Smooth muscle cell (in vitro differentiated cells): ENCODE results near the gene AP1B1. TPM values are rescaled to one million over a fixed set of nuclear protein-coding genes. Genes with fewer than 3 reads are reported as not detected.

ENCODE experiments used
- DNase-seq: peaks from one replicate; lab custom pipeline; 2025; ENCODE audit not compliant: unreplicated experiment; lab: John Stamatoyannopoulos, UW
- H2AFZ ChIP-seq: fragments of 200-600 bp; sonication (generic); 2 replicates; pipeline ENCODE4 v1.6.0; 2016; ENCODE audit warnings: antibody characterized with exemption, low read depth, mild to moderate bottlenecking
- H3F3A ChIP-seq: fragments of 200-600 bp; sonication (generic); 2 replicates; pipeline ENCODE4 v1.6.0; 2017; ENCODE audit warnings: antibody characterized with exemption, low read depth
- H3K27ac ChIP-seq: fragments of 200-600 bp; sonication (generic); 2 replicates; pipeline ENCODE4 v1.5.1; 2016; ENCODE audit warnings: low read depth, mild to moderate bottlenecking
- H3K27me3 ChIP-seq: fragments of 200-600 bp; sonication (generic); 2 replicates; pipeline ENCODE4 v1.6.1; 2016; ENCODE audit warnings: low read depth, mild to moderate bottlenecking
- H3K36me3 ChIP-seq: fragments of 200-600 bp; sonication (generic); 2 replicates; pipeline ENCODE4 v1.5.1; 2016; ENCODE audit warnings: low read depth
- H3K4me1 ChIP-seq: fragments of 200-600 bp; sonication (generic); 2 replicates; pipeline ENCODE4 v1.5.1; 2016; ENCODE audit warnings: low read depth
- H3K4me2 ChIP-seq: fragments of 200-600 bp; sonication (generic); 2 replicates; pipeline ENCODE4 v1.6.0; 2016; ENCODE audit warnings: mild to moderate bottlenecking
- H3K4me3 ChIP-seq: fragments of 200-600 bp; sonication (generic); 2 replicates; pipeline ENCODE4 v1.5.1; 2016; ENCODE audit warnings: mild to moderate bottlenecking
- H3K79me2 ChIP-seq: fragments of 200-600 bp; sonication (generic); 2 replicates; pipeline ENCODE4 v1.6.0; 2016; ENCODE audit warnings: low read depth, mild to moderate bottlenecking
- H3K9ac ChIP-seq: fragments of 200-600 bp; sonication (generic); 2 replicates; pipeline ENCODE4 v1.6.0; 2016; ENCODE audit warnings: low read depth
- H3K9me3 ChIP-seq: fragments of 200-600 bp; sonication (generic); replicated peaks from 2 replicates; pipeline ENCODE4 v1.5.1; 2016; ENCODE audit warnings: low read depth
- H4K20me1 ChIP-seq: fragments of 200-600 bp; sonication (generic); 2 replicates; pipeline ENCODE4 v1.6.0; 2016; ENCODE audit warnings: low read depth
- WGBS: methylation state at CpG from one replicate; pipeline ENCODE4 v1.1.7; 2016; ENCODE audit warnings: low lambda C conversion rate; 5-methylcytosine and 5-hydroxymethylcytosine counted together
- polyA plus RNA-seq: library from polyadenylated mRNA; unstranded; fragments of >200 nt; fragmentation: Nextera tagmentation; extraction: Ambion mirVana; gene quantifications from 2 replicates; pipeline ENCODE4 v1.2.1, GENCODE V29; 2016
- total RNA-seq: library from RNA; depleted of rRNA; stranded (reverse); fragments of >200 nt; gene quantifications from 2 replicates; pipeline ENCODE4 v1.2.3, GENCODE V29; 2014
- TF ChIP-seq, protein P1 (sequence below): fragments of 200-600 bp; sonication (generic); IDR thresholded peaks from 2 replicates; pipeline ENCODE4 v1.5.1; 2017; ENCODE audit warnings: borderline replicate concordance, mild to moderate bottlenecking, antibody characterized with exemption; ENCODE audit not compliant: insufficient read depth, poor library complexity, severe bottlenecking

Gene AP1B1
- total and polyA plus RNA-seq, 2 experiments from 2014 or later: 30.3 to 38.5 TPM

DNA sequence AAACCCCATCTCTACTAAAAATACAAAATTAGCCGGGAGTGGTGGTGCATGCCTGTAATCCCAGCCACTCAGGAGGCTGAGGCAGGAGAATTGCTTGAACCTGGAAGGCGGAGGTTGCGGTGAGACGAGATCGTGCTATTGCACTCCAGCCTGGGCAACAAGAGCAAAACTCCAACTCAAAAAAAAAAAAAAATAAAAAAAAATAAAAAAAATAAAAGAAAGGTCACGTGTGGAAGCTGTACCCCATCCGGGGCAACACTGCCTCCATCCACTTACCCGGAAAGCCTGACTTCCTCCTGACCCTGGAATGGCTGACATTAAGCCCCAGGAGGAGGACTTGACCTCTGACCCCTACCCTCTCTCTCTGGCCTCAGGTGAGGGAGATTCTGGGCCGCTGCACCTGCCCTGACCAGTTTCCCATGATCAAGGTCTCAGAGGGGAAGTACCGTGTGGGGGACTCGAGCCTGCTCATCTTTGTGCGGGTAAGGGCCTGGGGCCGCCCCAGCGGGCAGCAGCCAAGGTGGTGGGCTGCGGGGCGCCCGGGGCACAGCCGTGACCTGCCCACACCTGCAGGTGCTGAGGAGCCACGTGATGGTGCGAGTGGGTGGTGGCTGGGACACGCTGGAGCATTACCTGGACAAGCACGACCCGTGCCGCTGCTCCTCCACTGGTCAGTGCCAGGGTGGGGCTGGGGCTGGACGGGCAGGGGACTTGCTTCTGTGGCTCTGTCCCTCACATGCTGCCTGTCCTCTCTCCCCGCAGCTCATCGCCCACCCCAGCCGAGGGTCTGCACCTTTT, 78.1 kb downstream of the AP1B1 start:
- Histone ChIP-seq H2AFZ (no peak overlapping the region), H3K79me2 (peaks cover 8% of the 10 kb centered on the region), H3K4me2 (peak overlapping the region; percentile 67), H3K27ac (peak overlapping the region; percentile 62), H3K4me1 (peaks cover 7% of the 10 kb centered on the region), H4K20me1 (peaks cover 9% of the 10 kb centered on the region), H3K4me3 (no peak overlapping the region), H3K36me3 (no peaks in the 10 kb centered on the region), H3F3A (no peaks in the 10 kb centered on the region), H3K9me3 (no peaks in the 10 kb centered on the region), H3K27me3 (peaks cover 24% of the 10 kb centered on the region), H3K9ac (peak overlapping the region; percentile 51)
- 83% methylated on average over 28 of the region's 28 CpGs for WGBS
- no peak for DNase-seq
- TF ChIP-seq, protein P1, sequence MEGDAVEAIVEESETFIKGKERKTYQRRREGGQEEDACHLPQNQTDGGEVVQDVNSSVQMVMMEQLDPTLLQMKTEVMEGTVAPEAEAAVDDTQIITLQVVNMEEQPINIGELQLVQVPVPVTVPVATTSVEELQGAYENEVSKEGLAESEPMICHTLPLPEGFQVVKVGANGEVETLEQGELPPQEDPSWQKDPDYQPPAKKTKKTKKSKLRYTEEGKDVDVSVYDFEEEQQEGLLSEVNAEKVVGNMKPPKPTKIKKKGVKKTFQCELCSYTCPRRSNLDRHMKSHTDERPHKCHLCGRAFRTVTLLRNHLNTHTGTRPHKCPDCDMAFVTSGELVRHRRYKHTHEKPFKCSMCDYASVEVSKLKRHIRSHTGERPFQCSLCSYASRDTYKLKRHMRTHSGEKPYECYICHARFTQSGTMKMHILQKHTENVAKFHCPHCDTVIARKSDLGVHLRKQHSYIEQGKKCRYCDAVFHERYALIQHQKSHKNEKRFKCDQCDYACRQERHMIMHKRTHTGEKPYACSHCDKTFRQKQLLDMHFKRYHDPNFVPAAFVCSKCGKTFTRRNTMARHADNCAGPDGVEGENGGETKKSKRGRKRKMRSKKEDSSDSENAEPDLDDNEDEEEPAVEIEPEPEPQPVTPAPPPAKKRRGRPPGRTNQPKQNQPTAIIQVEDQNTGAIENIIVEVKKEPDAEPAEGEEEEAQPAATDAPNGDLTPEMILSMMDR: no peak

DNA sequence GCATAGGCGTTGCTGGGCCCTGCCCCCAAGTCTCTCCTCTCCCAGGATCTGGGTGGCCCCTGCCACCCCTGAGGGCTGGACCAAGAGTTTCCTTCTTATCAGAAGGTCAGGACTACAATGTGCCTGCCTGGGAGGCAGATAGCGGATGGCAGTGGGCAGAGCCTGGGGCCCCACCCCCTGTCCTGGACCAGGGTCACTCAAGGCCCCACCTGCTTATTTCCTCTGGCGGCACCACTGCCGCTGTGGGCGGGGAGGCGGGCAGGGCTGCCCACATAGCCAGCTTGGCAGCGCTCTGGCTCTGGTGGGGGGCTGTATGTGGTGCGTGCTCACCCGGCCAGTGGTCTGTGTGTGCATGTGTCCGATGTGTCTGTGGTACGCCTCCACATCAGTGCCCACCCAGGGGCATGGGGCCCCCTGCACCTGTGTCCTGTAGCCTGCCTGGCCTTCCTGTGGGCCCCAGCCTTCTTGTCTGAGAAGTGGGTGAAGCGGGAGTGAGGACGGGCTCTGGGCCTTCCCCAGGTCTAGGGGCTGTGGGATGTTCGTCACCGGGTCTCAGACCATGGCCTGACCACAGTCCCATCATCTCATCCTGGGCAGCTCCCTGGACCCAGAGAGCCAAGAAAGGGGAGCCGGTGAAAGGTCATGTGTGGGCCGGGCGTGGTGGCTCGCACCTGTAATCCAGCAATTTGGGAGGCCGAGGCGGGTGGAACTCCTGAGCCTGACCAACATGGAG, 78.9 kb downstream of the AP1B1 start:
- Histone ChIP-seq H3K9me3 (no peaks in the 10 kb centered on the region), H3K36me3 (no peaks in the 10 kb centered on the region), H3K4me1 (peaks cover 7% of the 10 kb centered on the region), H3K79me2 (peaks cover 8% of the 10 kb centered on the region), H3K9ac (no peak overlapping the region), H4K20me1 (peaks cover 9% of the 10 kb centered on the region), H3K4me2 (no peak overlapping the region), H3K27me3 (peaks cover 16% of the 10 kb centered on the region), H2AFZ (no peak overlapping the region), H3F3A (no peaks in the 10 kb centered on the region), H3K27ac (peak overlapping the region; percentile 15), H3K4me3 (no peak overlapping the region)
- TF ChIP-seq, protein P1: no peak
- DNase-seq: no peak
- 95% methylated on average over 20 of the region's 21 CpGs for WGBS

GRCh38 chr22:29308791-29309262, 79.5 kb downstream of the AP1B1 start:
- WGBS: 82% methylated on average over 13 of the region's 13 CpGs
- Histone ChIP-seq H3K36me3 (no peaks in the 10 kb centered on the region), H3K9me3 (no peaks in the 10 kb centered on the region), H3K4me3 (no peak overlapping the region), H4K20me1 (peaks cover 9% of the 10 kb centered on the region), H3K27ac (no peak overlapping the region), H3K4me2 (no peak overlapping the region), H3K9ac (no peak overlapping the region), H3K4me1 (peaks cover 7% of the 10 kb centered on the region), H3K79me2 (peaks cover 8% of the 10 kb centered on the region), H3K27me3 (peaks cover 9% of the 10 kb centered on the region), H3F3A (no peaks in the 10 kb centered on the region), H2AFZ (no peak overlapping the region)
- DNase-seq: no peak
- TF ChIP-seq, protein P1: no peak
